Esophagus squamous epithelium (tissue), 4 donors: ENCODE data around the gene TTC16.

Experiments
- POLR2A ChIP-seq, 4 donors: fragments of 450-650 bp; IDR thresholded peaks; one replicate each; pipeline ENCODE4 v1.6.1; 2017; ENCODE audit warnings: antibody characterized with exemption in 4 of 4, mild to moderate bottlenecking in 4 of 4, moderate library complexity in 3 of 4
- TF ChIP-seq, protein P1 (sequence below), 6 experiments: fragments of 450-650 bp in 4 of 6; fragments of 200-600 bp in 2 of 6; sonication (generic) in 2 of 6; IDR thresholded peaks; one replicate each; pipeline ENCODE4 v1.5.1; 2016 to 2019; ENCODE audit warnings: antibody characterized with exemption in 6 of 6, mild to moderate bottlenecking in 4 of 6, moderate library complexity in 4 of 6

DNA sequence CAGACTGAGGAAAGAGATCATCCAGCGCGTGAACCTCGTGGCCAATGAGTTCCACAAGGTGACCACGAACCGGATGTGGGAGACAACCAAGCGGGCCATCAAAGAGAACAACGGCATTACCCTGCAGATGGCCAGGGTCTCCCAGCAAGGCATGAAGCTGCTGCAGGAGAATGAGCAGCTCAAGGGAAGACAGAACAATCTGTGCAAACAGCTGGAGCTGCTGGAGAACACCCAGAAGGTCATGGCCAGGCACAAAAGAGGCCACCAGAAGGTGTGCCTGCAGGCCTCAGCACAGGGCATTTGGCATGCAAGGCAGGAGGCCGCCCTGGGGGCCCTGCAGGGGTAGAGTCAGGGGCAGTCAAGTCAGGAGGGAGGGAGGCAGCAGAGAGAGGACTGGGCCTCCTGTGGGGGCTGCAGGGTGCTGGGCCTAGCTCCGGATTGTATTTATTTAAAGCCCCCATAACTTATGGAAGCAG lies 4.6 kb upstream of the TTC16 start:
- TF ChIP-seq, protein P1, sequence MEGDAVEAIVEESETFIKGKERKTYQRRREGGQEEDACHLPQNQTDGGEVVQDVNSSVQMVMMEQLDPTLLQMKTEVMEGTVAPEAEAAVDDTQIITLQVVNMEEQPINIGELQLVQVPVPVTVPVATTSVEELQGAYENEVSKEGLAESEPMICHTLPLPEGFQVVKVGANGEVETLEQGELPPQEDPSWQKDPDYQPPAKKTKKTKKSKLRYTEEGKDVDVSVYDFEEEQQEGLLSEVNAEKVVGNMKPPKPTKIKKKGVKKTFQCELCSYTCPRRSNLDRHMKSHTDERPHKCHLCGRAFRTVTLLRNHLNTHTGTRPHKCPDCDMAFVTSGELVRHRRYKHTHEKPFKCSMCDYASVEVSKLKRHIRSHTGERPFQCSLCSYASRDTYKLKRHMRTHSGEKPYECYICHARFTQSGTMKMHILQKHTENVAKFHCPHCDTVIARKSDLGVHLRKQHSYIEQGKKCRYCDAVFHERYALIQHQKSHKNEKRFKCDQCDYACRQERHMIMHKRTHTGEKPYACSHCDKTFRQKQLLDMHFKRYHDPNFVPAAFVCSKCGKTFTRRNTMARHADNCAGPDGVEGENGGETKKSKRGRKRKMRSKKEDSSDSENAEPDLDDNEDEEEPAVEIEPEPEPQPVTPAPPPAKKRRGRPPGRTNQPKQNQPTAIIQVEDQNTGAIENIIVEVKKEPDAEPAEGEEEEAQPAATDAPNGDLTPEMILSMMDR (IDR thresholded peaks at IDR 0.05), result no peak
- TF ChIP-seq POLR2A (IDR thresholded peaks at IDR 0.05), result no peak
